Activated naive CD8-positive, alpha-beta T cell treated with anti-CD3 and anti-CD28 coated beads, Interleukin-2, amount 50 U/mL, for 24 hours (primary cell): Measurements from ENCODE around the gene CAPG.
"Not testable (repeated sequence)": the region's sequence is repeated elsewhere in the genome, so short reads cannot be mapped to it uniquely, and the experiment has no call there.

ENCODE experiments used
- ATAC-seq: fragments of 150-1000 bp; cut with Tn5 transposase; one replicate; pipeline ENCODE4 v1.10.0; 2021
- DNase-seq: peaks from one replicate; pipeline ENCODE4 v3.0.0; 2021
- H3K27ac Mint-ChIP-seq: one replicate; pipeline ENCODE4 v1.8.0; 2021; ENCODE audit warnings: mild to moderate bottlenecking, mixed read lengths
- H3K27me3 Mint-ChIP-seq: one replicate; pipeline ENCODE4 v1.8.0; 2021; ENCODE audit warnings: mixed read lengths
- H3K36me3 Mint-ChIP-seq: one replicate; pipeline ENCODE4 v1.8.0; 2021; ENCODE audit warnings: low read depth, mixed read lengths
- H3K4me1 Mint-ChIP-seq: one replicate; pipeline ENCODE4 v1.8.0; 2021; ENCODE audit warnings: mixed read lengths
- H3K4me3 Mint-ChIP-seq: one replicate; pipeline ENCODE4 v1.8.0; 2021; ENCODE audit warnings: mild to moderate bottlenecking, moderate library complexity, mixed read lengths
- H3K9me3 Mint-ChIP-seq: one replicate; pipeline ENCODE4 v1.8.0; 2021; ENCODE audit warnings: mixed read lengths

Gene CAPG

GRCh38 chr2:85385746-85386145, 24.4 kb downstream of the CAPG start:
- Mint-ChIP-seq H3K9me3 (no peaks in the 10 kb centered on the region), H3K36me3 (peaks cover 19% of the 10 kb centered on the region), H3K27me3 (no peaks in the 10 kb centered on the region), H3K4me1 (peaks cover 9% of the 10 kb centered on the region), H3K4me3 (no peak overlapping the region), H3K27ac (no peak overlapping the region)
- ATAC-seq (no peak), DNase-seq (no peak)

GRCh38 chr2:85383850-85384249, 26.3 kb downstream of the CAPG start:
- Mint-ChIP-seq H3K27me3 (no peaks in the 10 kb centered on the region), H3K4me3 (no peak overlapping the region), H3K9me3 (no peaks in the 10 kb centered on the region), H3K4me1 (peaks cover 9% of the 10 kb centered on the region), H3K27ac (no peak overlapping the region), H3K36me3 (peaks cover 35% of the 10 kb centered on the region)
- DNase-seq (no peak), ATAC-seq (no peak)

- ATAC-seq, H3K4me3 Mint-ChIP-seq, H3K4me1 Mint-ChIP-seq, H3K27ac Mint-ChIP-seq, DNase-seq, H3K27me3 Mint-ChIP-seq, H3K9me3 Mint-ChIP-seq: not testable (repeated sequence)
- H3K36me3 Mint-ChIP-seq, result peaks cover 39% of the 10 kb centered on the region
Measured at GRCh38 chr2:85383151-85383550, 27.0 kb downstream of the CAPG start.

- Mint-ChIP-seq H3K27ac (no peak overlapping the region), H3K27me3 (no peaks in the 10 kb centered on the region), H3K36me3 (peaks cover 44% of the 10 kb centered on the region), H3K4me3 (no peak overlapping the region), H3K9me3 (no peaks in the 10 kb centered on the region), H3K4me1 (peaks cover 9% of the 10 kb centered on the region)
- DNase-seq, result no peak
- ATAC-seq, result no peak
Measured at GRCh38 chr2:85380048-85380447, 30.1 kb downstream of the CAPG start.

GRCh38 chr2:85378257-85378656, 31.9 kb downstream of the CAPG start:
- H3K9me3 Mint-ChIP-seq, result no peaks in the 10 kb centered on the region
- DNase-seq (no peak), ATAC-seq (no peak)
- H3K27me3 Mint-ChIP-seq, result no peaks in the 10 kb centered on the region
- H3K4me3 Mint-ChIP-seq, result no peak overlapping the region
- H3K27ac Mint-ChIP-seq, result no peak overlapping the region
- H3K36me3 Mint-ChIP-seq, result peaks cover 46% of the 10 kb centered on the region
- no peaks in the 10 kb centered on the region for H3K4me1 Mint-ChIP-seq

GRCh38 chr2:85377083-85377482, 33.1 kb downstream of the CAPG start:
- Mint-ChIP-seq H3K4me1 (no peaks in the 10 kb centered on the region), H3K27me3 (no peaks in the 10 kb centered on the region), H3K36me3 (peaks cover 45% of the 10 kb centered on the region), H3K4me3 (no peak overlapping the region), H3K9me3 (no peaks in the 10 kb centered on the region), H3K27ac (no peak overlapping the region)
- no peak for DNase-seq
- no peak for ATAC-seq

- ATAC-seq (no peak), DNase-seq (no peak)
- no peaks in the 10 kb centered on the region for H3K4me1 Mint-ChIP-seq
- H3K4me3 Mint-ChIP-seq, result no peak overlapping the region
- no peak overlapping the region for H3K27ac Mint-ChIP-seq
- no peaks in the 10 kb centered on the region for H3K9me3 Mint-ChIP-seq
- H3K27me3 Mint-ChIP-seq, result no peaks in the 10 kb centered on the region
- H3K36me3 Mint-ChIP-seq, result peaks cover 43% of the 10 kb centered on the region
Measured at GRCh38 chr2:85376291-85377065, 33.7 kb downstream of the CAPG start.

GRCh38 chr2:85371045-85371444, 39.1 kb downstream of the CAPG start:
- Mint-ChIP-seq H3K4me3 (no peak overlapping the region), H3K27me3 (no peaks in the 10 kb centered on the region), H3K4me1 (no peaks in the 10 kb centered on the region), H3K36me3 (peaks cover 10% of the 10 kb centered on the region), H3K9me3 (no peaks in the 10 kb centered on the region), H3K27ac (no peak overlapping the region)
- ATAC-seq, result no peak
- no peak for DNase-seq

- no peaks in the 10 kb centered on the region for H3K4me1 Mint-ChIP-seq
- H3K9me3 Mint-ChIP-seq, result no peaks in the 10 kb centered on the region
- H3K36me3 Mint-ChIP-seq, result peaks cover 6% of the 10 kb centered on the region
- no peak for ATAC-seq
- H3K27ac Mint-ChIP-seq, result no peak overlapping the region
- no peaks in the 10 kb centered on the region for H3K27me3 Mint-ChIP-seq
- no peak overlapping the region for H3K4me3 Mint-ChIP-seq
- no peak for DNase-seq
Measured at GRCh38 chr2:85369500-85369899, 40.7 kb downstream of the CAPG start.

GRCh38 chr2:85368921-85369320, 41.2 kb downstream of the CAPG start:
- no peaks in the 10 kb centered on the region for H3K27me3 Mint-ChIP-seq
- no peak for DNase-seq
- no peak overlapping the region for H3K27ac Mint-ChIP-seq
- no peaks in the 10 kb centered on the region for H3K4me1 Mint-ChIP-seq
- peaks cover 5% of the 10 kb centered on the region for H3K36me3 Mint-ChIP-seq
- no peaks in the 10 kb centered on the region for H3K9me3 Mint-ChIP-seq
- ATAC-seq, result no peak
- no peak overlapping the region for H3K4me3 Mint-ChIP-seq

- Mint-ChIP-seq H3K9me3 (no peaks in the 10 kb centered on the region), H3K4me3 (no peak overlapping the region), H3K27me3 (no peaks in the 10 kb centered on the region), H3K36me3 (peaks cover 9% of the 10 kb centered on the region), H3K4me1 (no peaks in the 10 kb centered on the region), H3K27ac (no peak overlapping the region)
- no peak for ATAC-seq
- DNase-seq, result no peak
Measured at GRCh38 chr2:85367180-85367579, 43.0 kb downstream of the CAPG start.

- DNase-seq, ATAC-seq, H3K4me1 Mint-ChIP-seq, H3K9me3 Mint-ChIP-seq, H3K4me3 Mint-ChIP-seq, H3K27ac Mint-ChIP-seq, H3K27me3 Mint-ChIP-seq: not testable (repeated sequence)
- H3K36me3 Mint-ChIP-seq, result peaks cover 23% of the 10 kb centered on the region
Measured at GRCh38 chr2:85362653-85363387, 47.3 kb downstream of the CAPG start.

- H3K9me3 Mint-ChIP-seq, result no peaks in the 10 kb centered on the region
- H3K4me1 Mint-ChIP-seq, result peaks cover 33% of the 10 kb centered on the region
- H3K4me3 Mint-ChIP-seq, result no peak overlapping the region
- H3K27me3 Mint-ChIP-seq, result no peaks in the 10 kb centered on the region
- H3K27ac Mint-ChIP-seq, result no peak overlapping the region
- H3K36me3 Mint-ChIP-seq, result peaks cover 29% of the 10 kb centered on the region
- DNase-seq, result no peak
- ATAC-seq, result no peak
Measured at GRCh38 chr2:85357736-85358135, 52.4 kb downstream of the CAPG start.

- no peak for DNase-seq
- no peak overlapping the region for H3K4me3 Mint-ChIP-seq
- no peaks in the 10 kb centered on the region for H3K9me3 Mint-ChIP-seq
- no peak overlapping the region for H3K27ac Mint-ChIP-seq
- no peak for ATAC-seq
- H3K4me1 Mint-ChIP-seq, result peaks cover 35% of the 10 kb centered on the region
- no peaks in the 10 kb centered on the region for H3K27me3 Mint-ChIP-seq
- H3K36me3 Mint-ChIP-seq, result peaks cover 23% of the 10 kb centered on the region
Measured at GRCh38 chr2:85356186-85356585, 54.0 kb downstream of the CAPG start.

GRCh38 chr2:85355521-85355920, 54.6 kb downstream of the CAPG start:
- peaks cover 28% of the 10 kb centered on the region for H3K36me3 Mint-ChIP-seq
- peak overlapping the region; percentile 60 for H3K27ac Mint-ChIP-seq
- DNase-seq, result no peak
- no peaks in the 10 kb centered on the region for H3K27me3 Mint-ChIP-seq
- peaks cover 35% of the 10 kb centered on the region for H3K4me1 Mint-ChIP-seq
- H3K9me3 Mint-ChIP-seq, result no peaks in the 10 kb centered on the region
- peak overlapping the region; percentile 93 for H3K4me3 Mint-ChIP-seq
- no peak for ATAC-seq
